Measurements from ENCODE around the gene ERCC4.
"Not testable (repeated sequence)": the region's sequence is repeated elsewhere in the genome, so short reads cannot be mapped to it uniquely, and the experiment has no call there.

Gene ERCC4

GRCh38 chr16:13885700-13886099 lies 34.3 kb upstream of the ERCC4 start:
- CTCF ChIA-PET: no interaction called here
- DNase-seq (ENCODE audit: extremely low spot score): no peak
- TF ChIP-seq ARNT (IDR thresholded peaks at IDR 0.05) (no peak), FOXA1 (IDR thresholded peaks at IDR 0.05) (no peak), ELF4 (IDR thresholded peaks at IDR 0.05) (no peak), HDGF (IDR thresholded peaks at IDR 0.05; ENCODE audit: borderline replicate concordance) (no peak), SUZ12 (IDR thresholded peaks at IDR 0.05) (no peak), NFRKB (IDR thresholded peaks at IDR 0.05) (no peak), FOXK2 (IDR thresholded peaks at IDR 0.05) (no peak), SP1 (IDR thresholded peaks at IDR 0.05) (no peak), L3MBTL2 (conservative IDR thresholded peaks at IDR 0.05) (no peak)
- POLR2A ChIA-PET: no interaction called here

GRCh38 chr16:13886608-13887007 lies 33.3 kb upstream of the ERCC4 start:
- TF ChIP-seq L3MBTL2 (conservative IDR thresholded peaks at IDR 0.05) (no peak), FOXK2 (IDR thresholded peaks at IDR 0.05) (no peak), FOXM1 (IDR thresholded peaks at IDR 0.05; ENCODE audit: borderline replicate concordance) (no peak), LEF1 (IDR thresholded peaks at IDR 0.05; ENCODE audit: borderline replicate concordance) (no peak)
- TF ChIP-seq, protein P1, sequence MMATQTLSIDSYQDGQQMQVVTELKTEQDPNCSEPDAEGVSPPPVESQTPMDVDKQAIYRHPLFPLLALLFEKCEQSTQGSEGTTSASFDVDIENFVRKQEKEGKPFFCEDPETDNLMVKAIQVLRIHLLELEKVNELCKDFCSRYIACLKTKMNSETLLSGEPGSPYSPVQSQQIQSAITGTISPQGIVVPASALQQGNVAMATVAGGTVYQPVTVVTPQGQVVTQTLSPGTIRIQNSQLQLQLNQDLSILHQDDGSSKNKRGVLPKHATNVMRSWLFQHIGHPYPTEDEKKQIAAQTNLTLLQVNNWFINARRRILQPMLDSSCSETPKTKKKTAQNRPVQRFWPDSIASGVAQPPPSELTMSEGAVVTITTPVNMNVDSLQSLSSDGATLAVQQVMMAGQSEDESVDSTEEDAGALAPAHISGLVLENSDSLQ (IDR thresholded peaks at IDR 0.05): no peak
- ChIA-PET CTCF (no interaction called here), POLR2A (no interaction called here)
- no peak for DNase-seq (ENCODE audit: extremely low spot score)

DNA sequence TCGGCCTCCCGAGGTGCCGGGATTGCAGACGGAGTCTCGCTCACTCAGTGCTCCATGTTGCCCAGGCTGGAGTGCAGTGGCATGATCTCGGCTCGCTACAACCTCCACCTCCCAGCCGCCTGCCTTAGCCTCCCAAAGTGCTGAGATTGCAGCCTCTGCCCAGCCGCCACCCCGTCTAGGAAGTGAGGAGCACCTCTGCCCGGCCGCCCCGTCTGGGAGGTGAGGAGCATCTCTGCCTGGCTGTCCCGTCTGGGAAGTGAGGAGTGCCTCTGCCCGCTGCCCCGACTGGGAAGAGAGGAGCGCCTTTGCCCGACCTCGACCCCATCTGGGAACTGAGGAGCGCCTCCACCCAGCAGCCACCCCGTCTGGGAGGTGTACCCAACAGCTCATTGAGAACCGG lies 30.6 kb upstream of the ERCC4 start:
- CTCF ChIA-PET; DNase-seq (ENCODE audit: extremely low spot score); POLR2A ChIA-PET: not testable (repeated sequence)

DNA sequence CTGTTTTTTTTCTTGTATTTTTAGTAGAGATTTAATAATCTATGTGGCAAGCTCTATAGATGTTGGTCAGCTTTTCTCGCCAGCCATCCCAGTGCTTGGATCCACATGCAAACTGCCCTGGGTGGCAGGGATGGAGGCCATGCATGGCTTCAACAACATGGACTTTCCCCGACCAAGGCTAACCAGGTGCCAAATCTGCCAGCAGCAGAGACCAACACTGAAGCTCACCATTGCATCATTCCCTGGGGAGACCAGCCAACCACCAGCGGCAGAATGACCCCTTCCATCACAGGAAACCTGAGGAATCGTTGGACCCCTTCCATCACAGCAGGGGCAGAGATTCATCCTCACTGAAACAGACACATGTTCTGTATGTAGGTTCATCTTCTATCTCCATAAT lies 27.7 kb upstream of the ERCC4 start:
- TF ChIP-seq, protein P1 (IDR thresholded peaks at IDR 0.05): no peak
- TF ChIP-seq SP1 (IDR thresholded peaks at IDR 0.05): no peak
- TF ChIP-seq ZNF384 (IDR thresholded peaks at IDR 0.05): no peak
- no peak for TF ChIP-seq FOXK2 (IDR thresholded peaks at IDR 0.05)
- TF ChIP-seq CTBP1 (IDR thresholded peaks at IDR 0.05; ENCODE audit: borderline replicate concordance): no peak
- no peak for TF ChIP-seq BHLHE40 (IDR thresholded peaks at IDR 0.05; ENCODE audit: borderline replicate concordance)
- no peak for TF ChIP-seq TARDBP (IDR thresholded peaks at IDR 0.05)
- ChIA-PET POLR2A (no interaction called here), CTCF (no interaction called here)
- DNase-seq (ENCODE audit: extremely low spot score): no peak

DNA sequence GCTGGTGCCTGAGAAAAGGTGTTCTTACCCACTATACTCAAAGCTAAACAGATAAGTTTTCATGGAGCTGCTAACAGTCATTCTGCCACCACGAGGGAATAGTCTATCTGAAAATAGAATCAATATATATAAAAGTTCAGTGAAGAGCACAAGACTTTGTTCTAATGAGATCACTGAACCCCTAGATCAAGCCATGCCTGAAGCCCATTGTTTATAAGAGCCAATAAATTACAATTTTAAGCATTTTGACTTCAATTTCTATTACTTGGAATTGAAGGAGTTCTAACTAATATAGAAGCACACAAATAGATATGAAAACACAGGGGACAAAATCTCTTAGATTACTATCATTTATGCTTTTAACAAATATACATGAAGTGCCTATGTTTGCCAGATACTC lies 24.4 kb upstream of the ERCC4 start:
- no peak for DNase-seq (ENCODE audit: extremely low spot score)
- TF ChIP-seq, protein P1 (IDR thresholded peaks at IDR 0.05): no peak
- TF ChIP-seq FOXK2 (IDR thresholded peaks at IDR 0.05) (no peak), TARDBP (IDR thresholded peaks at IDR 0.05) (no peak), CTBP1 (IDR thresholded peaks at IDR 0.05; ENCODE audit: borderline replicate concordance) (no peak), ELF4 (IDR thresholded peaks at IDR 0.05) (no peak), SUZ12 (IDR thresholded peaks at IDR 0.05) (no peak), FOXA1 (IDR thresholded peaks at IDR 0.05) (no peak), NFRKB (IDR thresholded peaks at IDR 0.05) (no peak), HDGF (IDR thresholded peaks at IDR 0.05; ENCODE audit: borderline replicate concordance) (no peak), FOXM1 (IDR thresholded peaks at IDR 0.05; ENCODE audit: borderline replicate concordance) (no peak), ZNF384 (IDR thresholded peaks at IDR 0.05) (no peak), BHLHE40 (IDR thresholded peaks at IDR 0.05; ENCODE audit: borderline replicate concordance) (no peak), LEF1 (IDR thresholded peaks at IDR 0.05; ENCODE audit: borderline replicate concordance) (no peak), ARNT (IDR thresholded peaks at IDR 0.05) (no peak), L3MBTL2 (conservative IDR thresholded peaks at IDR 0.05) (no peak), SP1 (IDR thresholded peaks at IDR 0.05) (no peak)
- POLR2A ChIA-PET: no interaction called here
- CTCF ChIA-PET: no interaction called here

DNA sequence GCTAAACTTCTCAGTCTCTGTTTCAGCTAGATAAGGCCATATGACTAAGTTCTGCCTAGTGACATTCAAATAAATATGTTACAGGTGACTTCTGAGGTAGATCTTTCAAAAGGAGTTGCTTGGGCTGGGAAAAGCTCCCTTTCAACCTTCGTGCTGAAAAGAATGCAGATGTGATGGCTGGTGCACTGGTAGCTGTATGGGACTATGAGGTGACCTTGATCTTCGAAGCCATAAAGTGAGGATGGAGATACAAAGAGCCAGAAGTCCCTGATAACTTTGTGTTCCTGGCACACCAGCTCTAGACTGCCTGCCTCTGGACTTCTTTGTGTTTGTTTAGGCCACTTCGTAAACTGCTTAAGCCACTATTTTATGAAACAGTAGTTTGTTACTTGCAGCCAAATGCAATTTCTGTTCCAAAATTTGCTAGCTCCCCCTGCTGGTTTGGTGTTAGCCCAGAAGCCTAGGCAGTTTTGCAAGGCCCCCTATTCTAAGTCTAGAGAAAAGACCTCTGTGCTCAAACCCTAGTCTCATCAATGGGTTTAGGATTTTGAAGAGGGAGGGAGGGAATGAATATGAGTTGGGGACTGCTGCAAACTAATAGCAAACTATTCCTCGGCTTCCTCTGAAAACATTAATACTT lies 23.3 kb upstream of the ERCC4 start:
- ChIA-PET CTCF (no interaction called here), POLR2A (no interaction called here)
- no peak for DNase-seq (ENCODE audit: extremely low spot score)
- no peak for TF ChIP-seq FOXA1 (IDR thresholded peaks at IDR 0.05)
- TF ChIP-seq, protein P1 (IDR thresholded peaks at IDR 0.05): no peak
- no peak for TF ChIP-seq ELF4 (IDR thresholded peaks at IDR 0.05)
- TF ChIP-seq CTBP1 (IDR thresholded peaks at IDR 0.05; ENCODE audit: borderline replicate concordance): no peak
- no peak for TF ChIP-seq FOXK2 (IDR thresholded peaks at IDR 0.05)
- TF ChIP-seq NFRKB (IDR thresholded peaks at IDR 0.05): no peak
- TF ChIP-seq ZNF384 (IDR thresholded peaks at IDR 0.05): no peak
- TF ChIP-seq FOXM1 (IDR thresholded peaks at IDR 0.05; ENCODE audit: borderline replicate concordance): no peak
- no peak for TF ChIP-seq L3MBTL2 (conservative IDR thresholded peaks at IDR 0.05)
- no peak for TF ChIP-seq ARNT (IDR thresholded peaks at IDR 0.05)
- TF ChIP-seq HDGF (IDR thresholded peaks at IDR 0.05; ENCODE audit: borderline replicate concordance): no peak
- TF ChIP-seq LEF1 (IDR thresholded peaks at IDR 0.05; ENCODE audit: borderline replicate concordance): no peak
- TF ChIP-seq SP1 (IDR thresholded peaks at IDR 0.05): no peak
- TF ChIP-seq BHLHE40 (IDR thresholded peaks at IDR 0.05; ENCODE audit: borderline replicate concordance): no peak
- TF ChIP-seq TARDBP (IDR thresholded peaks at IDR 0.05): no peak
- TF ChIP-seq SUZ12 (IDR thresholded peaks at IDR 0.05): no peak

All from HEK293T (cell line).